Activated CD8-positive, alpha-beta memory T cell treated with anti-CD3 and anti-CD28 coated beads, Interleukin-2, amount 50 U/mL, for 24 hours (primary cell): ENCODE measurements around the gene NUAK1.
"Not testable (repeated sequence)": the region's sequence is repeated elsewhere in the genome, so short reads cannot be mapped to it uniquely, and the experiment has no call there.

Experiments
- DNase-seq: peaks from one replicate; pipeline ENCODE4 v3.0.0-alpha.2; 2020; ENCODE audit errors: extremely low read depth

NUAK1 gene

GRCh38 chr12:106146987-106147386, 8.2 kb upstream of the NUAK1 start:
- DNase-seq = no peak

DNA sequence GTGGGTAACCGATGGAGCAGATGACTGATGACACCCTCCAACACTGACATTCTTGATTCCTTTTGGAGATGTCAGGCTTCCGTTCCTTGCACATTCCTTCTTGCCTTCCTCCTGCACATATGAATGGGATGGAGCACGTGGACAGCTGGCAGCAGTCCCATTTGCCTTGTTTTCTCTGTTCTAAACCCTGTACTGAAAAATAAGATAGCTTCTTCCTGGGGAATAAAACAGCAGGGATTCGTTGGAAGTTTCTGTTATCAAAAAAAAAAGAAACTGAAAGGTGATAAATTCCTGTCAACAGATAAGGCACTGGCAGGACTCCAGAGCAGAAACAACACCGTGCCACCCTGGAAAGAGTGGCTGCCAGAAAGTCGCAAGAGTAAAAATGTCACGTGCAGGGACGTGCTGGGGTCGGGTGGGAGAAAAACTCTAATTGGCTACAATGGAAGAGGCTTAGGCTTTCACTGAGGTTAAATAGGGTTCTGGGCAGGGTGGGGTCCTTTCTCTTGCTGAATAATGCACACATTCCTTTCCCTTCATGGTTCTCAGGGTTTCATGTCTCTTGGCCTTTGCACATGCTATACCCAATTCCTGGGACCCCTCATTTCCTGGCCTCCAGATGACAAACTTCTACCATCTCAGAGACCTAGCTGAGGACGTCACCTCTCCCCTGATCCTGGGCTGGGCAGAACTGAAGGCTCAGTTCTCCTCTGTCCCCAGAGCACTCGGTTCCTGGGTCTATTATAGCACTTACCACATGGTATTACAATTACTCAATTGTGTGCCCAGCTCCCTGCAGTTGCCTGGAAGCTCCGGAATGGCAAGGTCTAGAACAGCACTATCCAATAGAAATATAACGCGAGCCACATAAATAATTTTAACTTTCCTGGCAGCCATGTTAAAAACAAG, 7.0 kb upstream of the NUAK1 start:
- DNase-seq = no peak

DNA sequence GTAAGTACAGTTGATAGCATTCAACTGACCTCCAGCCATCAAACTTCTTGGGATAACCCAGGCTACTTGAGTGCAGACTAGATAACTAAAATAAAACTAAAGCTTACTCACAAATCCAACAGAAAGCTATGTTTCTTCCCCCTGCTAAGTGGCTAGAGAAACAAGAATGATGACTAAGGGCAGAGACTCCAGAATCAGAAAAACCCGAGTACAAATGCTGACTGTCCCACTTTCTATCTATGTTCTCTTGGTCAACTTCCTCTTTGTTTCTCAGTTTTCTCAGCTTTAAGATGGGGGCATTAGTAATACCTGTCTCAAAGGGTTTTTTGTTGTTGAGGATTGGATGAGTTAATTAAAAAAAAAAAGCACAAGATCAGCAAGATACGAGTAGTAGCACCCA, 6.1 kb upstream of the NUAK1 start:
- no peak for DNase-seq

DNA sequence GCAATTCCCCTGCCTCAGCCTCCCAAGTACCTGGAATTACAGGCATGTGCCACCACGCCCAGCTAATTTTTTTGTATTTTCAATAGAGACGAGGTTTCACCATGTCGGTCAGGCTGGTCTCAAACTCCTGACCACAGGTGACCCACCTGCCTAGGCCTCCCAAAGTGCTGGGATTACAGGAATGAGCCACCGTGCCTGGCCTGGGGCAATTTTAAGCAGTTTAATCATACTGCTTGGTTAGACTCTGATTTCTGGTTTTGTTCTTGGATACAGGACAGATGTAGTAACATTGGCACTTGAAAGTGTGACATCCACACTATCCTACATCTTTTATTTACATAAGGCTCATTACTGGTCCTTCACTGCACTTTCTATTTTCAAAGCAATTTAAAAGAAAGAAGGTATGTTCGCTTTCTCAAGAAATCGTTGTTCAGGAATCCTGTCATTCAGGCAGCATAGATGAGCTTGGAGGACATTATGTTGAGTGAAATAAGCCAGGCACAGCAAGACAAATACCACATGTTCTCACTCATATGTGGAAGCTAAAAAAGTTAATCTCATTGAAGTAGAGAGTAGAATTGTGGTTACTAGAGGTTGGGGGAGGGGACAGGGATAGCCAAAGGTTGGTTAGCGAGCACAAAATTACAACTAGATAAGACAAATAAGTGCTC, 4.0 kb upstream of the NUAK1 start:
- DNase-seq = no peak

DNA sequence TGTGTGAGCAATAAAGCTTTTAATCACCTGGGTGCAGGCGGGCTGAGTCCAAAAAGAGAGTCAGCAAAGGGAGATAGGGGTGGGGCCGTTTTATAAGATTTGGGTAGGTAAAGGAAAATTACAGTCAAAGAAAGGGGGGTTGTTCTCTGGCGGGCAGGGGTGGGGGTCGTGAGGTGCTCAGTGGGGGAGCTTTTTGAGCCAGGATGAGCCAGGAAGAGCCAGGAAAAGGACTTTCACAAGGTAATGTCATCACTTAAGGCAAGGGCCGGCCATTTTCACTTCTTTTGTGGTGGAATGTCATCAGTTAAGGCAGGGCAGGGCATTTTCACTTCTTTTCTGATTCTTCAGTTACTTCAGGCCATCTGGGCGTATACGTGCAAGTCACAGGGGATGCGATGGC, 3.2 kb upstream of the NUAK1 start:
- not testable (repeated sequence) for DNase-seq

GRCh38 chr12:106141452-106141851, 2.7 kb upstream of the NUAK1 start:
- no peak for DNase-seq

- no peak for DNase-seq
Observed at GRCh38 chr12:106141003-106141402, 2.2 kb upstream of the NUAK1 start.

GRCh38 chr12:106140223-106140986, 1.7 kb upstream of the NUAK1 start:
- DNase-seq = no peak

DNA sequence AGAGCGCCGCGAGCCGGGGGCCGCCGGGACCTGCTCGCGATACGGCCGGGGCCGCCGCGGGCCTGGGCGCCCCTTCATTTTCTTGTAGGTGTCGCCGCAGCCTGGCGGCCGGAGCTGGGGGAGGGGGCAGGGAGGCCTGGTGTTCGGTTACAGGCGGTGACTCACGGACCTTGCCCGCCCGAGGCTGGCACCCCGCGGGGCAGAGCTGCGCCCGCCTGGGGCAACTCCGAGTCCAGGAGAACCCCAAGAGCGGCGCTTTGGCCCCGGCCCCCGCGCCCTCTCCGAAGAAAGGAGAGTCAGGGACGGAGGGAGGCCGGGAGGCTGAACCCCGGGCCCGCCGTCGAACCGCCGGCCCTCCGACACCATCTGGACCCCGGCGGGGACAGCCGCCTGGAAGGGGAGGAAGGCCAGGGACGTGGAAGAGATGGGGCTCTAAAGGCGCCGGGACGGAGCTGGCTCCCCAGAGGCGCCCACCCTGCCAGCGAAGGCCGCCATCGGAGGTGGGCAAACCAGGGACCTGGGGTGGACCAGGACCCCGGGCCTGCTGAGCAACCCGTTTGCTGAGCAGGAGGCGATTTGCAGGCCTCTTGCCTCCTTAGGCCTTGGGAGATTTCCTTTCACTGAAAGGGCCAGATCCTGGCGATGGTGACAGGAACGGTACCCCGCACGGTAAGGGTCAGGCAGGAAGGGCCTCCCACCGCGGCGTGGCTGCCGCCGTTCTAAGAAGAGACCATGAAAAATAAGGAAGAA, 843 bp upstream of the NUAK1 start:
- DNase-seq = no peak

- no peak for DNase-seq
Observed at GRCh38 chr12:106138357-106138632, 459 bp downstream of the NUAK1 start.

- DNase-seq = no peak
Observed at GRCh38 chr12:106137530-106138356, 1.0 kb downstream of the NUAK1 start.

DNA sequence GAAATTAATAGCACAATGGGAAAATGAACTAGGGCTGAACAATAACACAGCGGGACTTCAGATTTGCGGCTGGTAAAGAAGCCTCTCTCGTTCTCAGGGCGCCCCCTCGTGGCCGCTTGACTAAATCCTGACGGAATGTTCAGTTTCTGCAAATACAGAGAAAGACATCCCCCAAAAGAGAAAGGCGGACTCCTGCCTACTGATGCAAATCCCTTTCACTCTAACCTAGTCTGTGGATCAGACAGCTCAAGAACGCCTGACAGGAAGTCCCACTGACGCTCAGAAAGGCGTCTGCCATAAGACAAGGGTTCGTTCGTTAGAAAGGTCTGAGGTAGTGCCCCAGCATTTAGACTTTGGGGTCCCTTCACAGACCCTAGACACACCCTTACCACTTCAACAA, 2.5 kb downstream of the NUAK1 start:
- peak; percentile 39 for DNase-seq

DNA sequence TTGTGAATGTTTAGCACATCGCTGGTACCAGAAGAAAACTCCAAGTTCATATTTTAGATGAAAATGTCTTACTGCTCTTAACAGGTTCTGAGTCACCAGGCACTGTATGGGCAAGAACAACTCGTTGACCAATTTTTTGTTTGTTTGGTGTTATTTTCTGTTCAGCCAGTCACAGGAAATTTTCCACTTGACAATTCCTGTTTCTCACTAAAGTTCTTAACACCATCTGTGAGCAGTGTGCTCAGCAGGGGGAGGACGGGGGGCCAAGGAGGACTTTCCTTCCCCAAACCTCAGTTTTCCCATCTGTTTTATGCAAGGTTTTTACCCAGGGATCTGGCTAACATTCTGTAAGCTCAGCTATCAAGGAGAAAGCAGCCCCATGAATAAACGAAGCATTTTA, 3.0 kb downstream of the NUAK1 start:
- no peak for DNase-seq

- no peak for DNase-seq
Observed at GRCh38 chr12:106135075-106135474, 3.7 kb downstream of the NUAK1 start.

DNA sequence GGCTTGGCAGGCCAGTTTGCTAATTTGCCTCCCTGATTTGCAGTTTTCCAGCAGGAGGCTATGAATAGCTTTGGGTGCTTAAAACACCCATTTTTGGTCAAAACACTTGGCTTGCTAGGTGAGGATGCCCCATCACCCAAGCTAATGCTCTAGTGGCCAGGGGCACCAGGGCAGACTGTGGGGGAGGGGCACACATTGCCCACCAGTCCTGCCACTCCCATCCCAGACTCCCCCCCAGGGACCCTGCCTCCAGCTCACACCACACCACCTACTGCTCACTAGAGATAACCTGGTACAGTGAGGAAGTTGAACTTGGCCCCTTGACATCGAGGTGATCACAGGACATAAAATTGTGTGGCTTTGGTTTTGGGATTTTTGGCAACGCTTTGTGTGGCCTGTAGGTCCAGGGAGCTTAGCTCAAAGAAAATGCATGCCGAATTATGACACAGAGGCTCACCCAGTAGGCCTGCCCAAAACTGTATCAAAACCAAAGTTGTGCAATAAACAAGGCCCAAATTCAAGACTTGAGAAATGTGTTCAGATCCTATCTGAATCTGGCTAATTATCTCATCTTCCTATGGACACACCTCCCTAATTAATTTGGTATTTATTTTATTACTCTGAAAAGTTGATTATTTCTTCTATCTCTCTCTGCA, 4.3 kb downstream of the NUAK1 start:
- no peak for DNase-seq

- no peak for DNase-seq
Observed at GRCh38 chr12:106133136-106134087, 5.3 kb downstream of the NUAK1 start.

GRCh38 chr12:106132175-106133135, 6.3 kb downstream of the NUAK1 start:
- DNase-seq = no peak

GRCh38 chr12:106131676-106132075, 7.1 kb downstream of the NUAK1 start:
- DNase-seq = no peak
